Measurements from ENCODE around the gene B3GALT6. TPM values are rescaled to one million over a fixed set of nuclear protein-coding genes. Genes with fewer than 3 reads are reported as not detected.

The B3GALT6 gene
- total RNA-seq, 1 experiment from 2014 or later, result 46.4 TPM

GRCh38 chr1:1264868-1265272 lies 32.8 kb downstream of the B3GALT6 start:
- H3K27me3 ChIP-seq (ENCODE audit: control insufficient read depth, insufficient read depth, low read length), result no peaks in the 10 kb centered on the region
- ATAC-seq, result peak; percentile 79
- H3K4me3 ChIP-seq (ENCODE audit: low read depth in 2 of 2, low read length in 2 of 2), result no peak overlapping the region
- DNase-seq (ENCODE audit: low read depth, low spot score), result peak; percentile 93
- POLR2A ChIA-PET, result no interaction called here
- in situ Hi-C loops (cut with HindIII; ENCODE audit: low pct_unique_long_range_greater_than_20kb, low sequenced_read_pairs), result no loop called here
- H3K9me3 ChIP-seq (ENCODE audit: control insufficient read depth, insufficient read depth, low read depth, low read length), result no peaks in the 10 kb centered on the region
- H3K4me1 ChIP-seq (ENCODE audit: control insufficient read depth, insufficient read depth, low read length), result peaks cover 3% of the 10 kb centered on the region; the same call in 1 of the 2 replicates
- no TSS peak for BruUV-seq (replicated peaks)
- no peaks in the 10 kb centered on the region; the same call in 1 of the 2 replicates for H3K36me3 ChIP-seq (ENCODE audit: control insufficient read depth, insufficient read depth, low read length)
- CTCF ChIA-PET, result no interaction called here
- no peak overlapping the region for H3K27ac ChIP-seq (ENCODE audit: low read length)
- TF ChIP-seq SIN3A (IDR thresholded peaks at IDR 0.05; ENCODE audit: borderline replicate concordance, insufficient read depth, low read depth, low read length) (no peak), TCF7L2 (IDR thresholded peaks at IDR 0.05; ENCODE audit: low read depth, low read length) (no peak), POLR2AphosphoS5 (IDR thresholded peaks at IDR 0.05; ENCODE audit: low read depth, low read length) (no peak), REST (IDR thresholded peaks at IDR 0.05; ENCODE audit: insufficient read depth in 1 of 2, low read depth in 2 of 2, low read length in 1 of 2) (no peak), CTCF (IDR thresholded peaks at IDR 0.05) (no peak)
- intact Hi-C loops (cut with micrococcal nuclease; ENCODE audit: unreplicated experiment), result no loop called here

- ChIA-PET POLR2A (no interaction called here), CTCF (no interaction called here)
- BruUV-seq (replicated peaks), result no TSS peak
- Histone ChIP-seq H3K27ac (ENCODE audit: low read length) (no peak overlapping the region), H3K27me3 (ENCODE audit: control insufficient read depth, insufficient read depth, low read length) (no peaks in the 10 kb centered on the region), H3K4me3 (ENCODE audit: low read depth in 2 of 2, low read length in 2 of 2) (no peak overlapping the region), H3K9me3 (ENCODE audit: control insufficient read depth, insufficient read depth, low read depth, low read length) (no peaks in the 10 kb centered on the region), H3K4me1 (ENCODE audit: control insufficient read depth, insufficient read depth, low read length) (peaks cover 17% of the 10 kb centered on the region), H3K36me3 (ENCODE audit: control insufficient read depth, insufficient read depth, low read length) (no peaks in the 10 kb centered on the region; the same call in 1 of the 2 replicates)
- no peak for DNase-seq (ENCODE audit: low read depth, low spot score)
- intact Hi-C loops (cut with micrococcal nuclease; ENCODE audit: unreplicated experiment), result no loop called here
- no peak for ATAC-seq
- in situ Hi-C loops (cut with HindIII; ENCODE audit: low pct_unique_long_range_greater_than_20kb, low sequenced_read_pairs), result no loop called here
- no peak for TF ChIP-seq TCF7L2 (IDR thresholded peaks at IDR 0.05; ENCODE audit: low read depth, low read length)
- no peak; the same call in 1 of the 2 replicates for TF ChIP-seq CTCF (IDR thresholded peaks at IDR 0.05)
- TF ChIP-seq REST (IDR thresholded peaks at IDR 0.05; ENCODE audit: insufficient read depth in 1 of 2, low read depth in 2 of 2, low read length in 1 of 2), result no peak
- TF ChIP-seq SIN3A (IDR thresholded peaks at IDR 0.05; ENCODE audit: borderline replicate concordance, insufficient read depth, low read depth, low read length), result no peak
- TF ChIP-seq POLR2AphosphoS5 (IDR thresholded peaks at IDR 0.05; ENCODE audit: low read depth, low read length), result no peak
Measured at GRCh38 chr1:1267488-1268283, 35.6 kb downstream of the B3GALT6 start.

Measured in Panc1 (cell line).